ENCODE data around the gene PTGFRN. TPM values are rescaled to one million over a fixed set of nuclear protein-coding genes. Genes with fewer than 3 reads are reported as not detected.

PTGFRN gene
- total RNA-seq, 1 donor: 40.2 TPM

GRCh38 chr1:116951200-116951935 lies 41.7 kb downstream of the PTGFRN start:
- H3K79me2 ChIP-seq (ENCODE audit: insufficient read depth, low read length): no peaks in the 10 kb centered on the region
- no peaks in the 10 kb centered on the region for H4K20me1 ChIP-seq (ENCODE audit: insufficient read depth, low read length)
- no peak for DNase-seq (ENCODE audit: insufficient read length, low spot score, missing footprints)
- H3K9me3 ChIP-seq (ENCODE audit: low read depth, low read length): no peaks in the 10 kb centered on the region
- H2AFZ ChIP-seq (ENCODE audit: low read length): no peak overlapping the region
- no peaks in the 10 kb centered on the region for H3K4me1 ChIP-seq (ENCODE audit: insufficient read depth, low read length)
- H3K27me3 ChIP-seq (ENCODE audit: insufficient read depth, low read length): no peaks in the 10 kb centered on the region
- no peak overlapping the region for H3K27ac ChIP-seq (ENCODE audit: low read depth, low read length)
- no peak overlapping the region for H3K4me3 ChIP-seq (ENCODE audit: insufficient read depth, low read length)
- no peak overlapping the region for H3K4me2 ChIP-seq (ENCODE audit: insufficient read depth, low read length)
- TF ChIP-seq CTCF (IDR thresholded peaks at IDR 0.05; ENCODE audit: extremely low read depth, low read depth, low read length): no peak
- no peaks in the 10 kb centered on the region for H3K36me3 ChIP-seq (ENCODE audit: insufficient read depth, low read length)

- H2AFZ ChIP-seq (ENCODE audit: low read length): no peak overlapping the region
- no peak overlapping the region for H3K4me2 ChIP-seq (ENCODE audit: insufficient read depth, low read length)
- no peaks in the 10 kb centered on the region for H4K20me1 ChIP-seq (ENCODE audit: insufficient read depth, low read length)
- no peak overlapping the region for H3K4me3 ChIP-seq (ENCODE audit: insufficient read depth, low read length)
- H3K79me2 ChIP-seq (ENCODE audit: insufficient read depth, low read length): no peaks in the 10 kb centered on the region
- H3K36me3 ChIP-seq (ENCODE audit: insufficient read depth, low read length): no peaks in the 10 kb centered on the region
- H3K9me3 ChIP-seq (ENCODE audit: low read depth, low read length): no peaks in the 10 kb centered on the region
- no peaks in the 10 kb centered on the region for H3K4me1 ChIP-seq (ENCODE audit: insufficient read depth, low read length)
- no peak for DNase-seq (ENCODE audit: insufficient read length, low spot score, missing footprints)
- no peaks in the 10 kb centered on the region for H3K27me3 ChIP-seq (ENCODE audit: insufficient read depth, low read length)
- no peak for TF ChIP-seq CTCF (IDR thresholded peaks at IDR 0.05; ENCODE audit: extremely low read depth, low read depth, low read length)
- H3K27ac ChIP-seq (ENCODE audit: low read depth, low read length): no peak overlapping the region
Measured at GRCh38 chr1:116952738-116953275, 43.1 kb downstream of the PTGFRN start.

GRCh38 chr1:116954440-116954839 lies 44.7 kb downstream of the PTGFRN start:
- Histone ChIP-seq H3K4me2 (ENCODE audit: insufficient read depth, low read length) (no peak overlapping the region), H3K9me3 (ENCODE audit: low read depth, low read length) (no peaks in the 10 kb centered on the region), H3K27ac (ENCODE audit: low read depth, low read length) (no peak overlapping the region), H3K36me3 (ENCODE audit: insufficient read depth, low read length) (no peaks in the 10 kb centered on the region), H3K4me3 (ENCODE audit: insufficient read depth, low read length) (no peak overlapping the region), H3K79me2 (ENCODE audit: insufficient read depth, low read length) (no peaks in the 10 kb centered on the region), H2AFZ (ENCODE audit: low read length) (no peak overlapping the region), H3K4me1 (ENCODE audit: insufficient read depth, low read length) (no peaks in the 10 kb centered on the region), H4K20me1 (ENCODE audit: insufficient read depth, low read length) (no peaks in the 10 kb centered on the region), H3K27me3 (ENCODE audit: insufficient read depth, low read length) (no peaks in the 10 kb centered on the region)
- DNase-seq (ENCODE audit: insufficient read length, low spot score, missing footprints): no peak
- no peak for TF ChIP-seq CTCF (IDR thresholded peaks at IDR 0.05; ENCODE audit: extremely low read depth, low read depth, low read length)

GRCh38 chr1:116956378-116956777 lies 46.7 kb downstream of the PTGFRN start:
- H3K4me2 ChIP-seq (ENCODE audit: insufficient read depth, low read length): no peak overlapping the region
- H3K4me1 ChIP-seq (ENCODE audit: insufficient read depth, low read length): no peaks in the 10 kb centered on the region
- H3K36me3 ChIP-seq (ENCODE audit: insufficient read depth, low read length): no peaks in the 10 kb centered on the region
- H3K9me3 ChIP-seq (ENCODE audit: low read depth, low read length): no peaks in the 10 kb centered on the region
- no peaks in the 10 kb centered on the region for H3K27me3 ChIP-seq (ENCODE audit: insufficient read depth, low read length)
- no peaks in the 10 kb centered on the region for H4K20me1 ChIP-seq (ENCODE audit: insufficient read depth, low read length)
- H3K79me2 ChIP-seq (ENCODE audit: insufficient read depth, low read length): no peaks in the 10 kb centered on the region
- DNase-seq (ENCODE audit: insufficient read length, low spot score, missing footprints): no peak
- no peak overlapping the region for H2AFZ ChIP-seq (ENCODE audit: low read length)
- TF ChIP-seq CTCF (IDR thresholded peaks at IDR 0.05; ENCODE audit: extremely low read depth, low read depth, low read length): no peak
- H3K27ac ChIP-seq (ENCODE audit: low read depth, low read length): no peak overlapping the region
- H3K4me3 ChIP-seq (ENCODE audit: insufficient read depth, low read length): no peak overlapping the region

All from osteoblast (primary cell).